A549 (cell line): ENCODE results near the gene RPTOR. TPM values are rescaled to one million over a fixed set of nuclear protein-coding genes. Genes with fewer than 3 reads are reported as not detected.

ENCODE experiments used
- ATAC-seq, 2 experiments: fragments of 200-7000 bp in 1 of 2; fragments of >200 bp in 1 of 2; cut with Nextera tagmentation in 1 of 2; cut with Tn5 transposase in 1 of 2; 3 replicates each; pipeline versions ENCODE4 v1.8.0 to v1.9.1; 2018 to 2020; ENCODE audit warnings: mild to moderate bottlenecking in 1 of 2, moderate library complexity in 1 of 2
- CTCF ChIA-PET: fragments of 300-600 bp; sonication (Branson Sonifier 250); formaldehyde crosslinking; extraction: SDS; loops from one replicate; lab custom pipeline; 2021; ENCODE audit warnings: antibody characterized with exemption, inconsistent platforms; lab: Yijun Ruan, JAX
- POLR2A ChIA-PET: fragments of 350-600 bp; formaldehyde crosslinking; extraction: SDS; loops from one replicate; lab custom pipeline; 2021; ENCODE audit warnings: antibody characterized with exemption, inconsistent platforms; lab: Yijun Ruan, JAX
- DNase-seq, 2 experiments: peaks; one replicate each; pipeline versions ENCODE4 v3.0.0 to v3.0.0-alpha.2; 2011 to 2016; ENCODE audit warnings: low read depth in 1 of 2, low spot score in 1 of 2
- FAIRE-seq: peaks from 2 replicates; lab custom pipeline; 2011; peaks lifted over from hg19 to GRCh38; lab: Jason Lieb, UNC
- H3K27ac ChIP-seq, 2 experiments: fragments of >200 bp; sonication (Bioruptor Twin); formaldehyde crosslinking; 3 replicates each; pipeline ENCODE4 v1.5.1; 2016 to 2017
- H3K4me1 ChIP-seq: fragments of >200 bp; sonication (Bioruptor Twin); formaldehyde crosslinking; 3 replicates; pipeline ENCODE4 v1.6.1; 2016
- H3K4me2 ChIP-seq: fragments of >200 bp; sonication (Bioruptor Twin); formaldehyde crosslinking; 3 replicates; pipeline ENCODE4 v1.6.1; 2016
- H3K4me3 ChIP-seq: fragments of >200 bp; sonication (Bioruptor Twin); formaldehyde crosslinking; 3 replicates; pipeline ENCODE4 v1.5.1; 2016
- H3K9me3 ChIP-seq: fragments of >200 bp; sonication (Bioruptor Twin); formaldehyde crosslinking; 3 replicates; pipeline ENCODE4 v1.6.1; 2016
- CBX8 ChIP-seq: fragments of 200-600 bp; sonication (generic); IDR thresholded peaks from 2 replicates; pipeline ENCODE4 v1.6.1; 2016
- CEBPB ChIP-seq, 2 experiments: fragments of >200 bp in 1 of 2; sonication (Bioruptor Twin) in 1 of 2; formaldehyde crosslinking in 1 of 2; IDR thresholded peaks; 2 replicates each; pipeline ENCODE4 v1.6.1; 2012 to 2016
- CHD2 ChIP-seq: fragments of 150-350 bp; IDR thresholded peaks from 2 replicates; pipeline ENCODE4 v1.6.1; 2014; ENCODE audit warnings: low read length; ENCODE audit not compliant: partially characterized antibody
- EHF ChIP-seq: fragments of 250-450 bp; sonication (Bioruptor Pico); IDR thresholded peaks from 2 replicates; pipeline ENCODE4 v1.5.0; 2020; ENCODE audit warnings: mild to moderate bottlenecking
- EHMT2 ChIP-seq: fragments of 200-600 bp; sonication (generic); IDR thresholded peaks from 2 replicates; pipeline ENCODE4 v1.6.1; 2016; ENCODE audit warnings: antibody characterized with exemption, low read depth, mild to moderate bottlenecking, moderate library complexity
- FOSB ChIP-seq: fragments of 250-450 bp; sonication (Bioruptor Pico); IDR thresholded peaks from 2 replicates; pipeline ENCODE4 v1.5.0; 2020; ENCODE audit warnings: mild to moderate bottlenecking, moderate library complexity
- FOSL2 ChIP-seq, 2 experiments: fragments of 450-650 bp in 1 of 2; fragments of >200 bp in 1 of 2; sonication (Bioruptor Twin) in 1 of 2; formaldehyde crosslinking; IDR thresholded peaks; 2 replicates each; pipeline versions ENCODE4 v1.5.0 to v1.6.1; 2016 to 2020; ENCODE audit warnings: mild to moderate bottlenecking in 1 of 2, moderate library complexity in 1 of 2
- FOXS1 ChIP-seq: fragments of 250-450 bp; sonication (Bioruptor Pico); IDR thresholded peaks from 2 replicates; pipeline ENCODE4 v1.5.0; 2020; ENCODE audit warnings: mild to moderate bottlenecking, moderate library complexity
- HEYL ChIP-seq: fragments of 250-450 bp; sonication (Bioruptor Pico); IDR thresholded peaks from 2 replicates; pipeline ENCODE4 v1.8.0; 2021; ENCODE audit warnings: mild to moderate bottlenecking, moderate library complexity
- HMGXB4 ChIP-seq: fragments of 250-450 bp; sonication (Bioruptor Pico); IDR thresholded peaks from 2 replicates; pipeline ENCODE4 v1.5.0; 2021; ENCODE audit warnings: mild to moderate bottlenecking, moderate library complexity, borderline replicate concordance
- HOXB13 ChIP-seq: fragments of 250-450 bp; sonication (Bioruptor Pico); IDR thresholded peaks from 2 replicates; pipeline ENCODE4 v1.5.0; 2020; ENCODE audit warnings: low read depth, mild to moderate bottlenecking, moderate library complexity
- MAZ ChIP-seq: fragments of 150-350 bp; IDR thresholded peaks from 2 replicates; pipeline ENCODE4 v1.6.1; 2014; ENCODE audit warnings: antibody characterized with exemption, low read depth, low read length, borderline replicate concordance
- POLR2A ChIP-seq: IDR thresholded peaks from 2 replicates; pipeline ENCODE4 v1.6.1; 2012; ENCODE audit warnings: mild to moderate bottlenecking, low read length
- RARB ChIP-seq: fragments of 250-450 bp; sonication (Bioruptor Pico); IDR thresholded peaks from 2 replicates; pipeline ENCODE4 v1.8.0; 2021; ENCODE audit warnings: mild to moderate bottlenecking, moderate library complexity
- SMC3 ChIP-seq: fragments of >200 bp; sonication (Bioruptor Twin); formaldehyde crosslinking; IDR thresholded peaks from 3 replicates; pipeline ENCODE4 v1.6.1; 2018; ENCODE audit warnings: inconsistent platforms
- ZFP36 ChIP-seq: fragments of 450-650 bp; IDR thresholded peaks from 2 replicates; pipeline ENCODE4 v1.6.1; 2014; ENCODE audit warnings: borderline replicate concordance; ENCODE audit not compliant: partially characterized antibody
- ZSCAN20 ChIP-seq: fragments of 250-450 bp; sonication (Bioruptor Pico); IDR thresholded peaks from 2 replicates; pipeline ENCODE4 v1.8.0; 2022; ENCODE audit warnings: mild to moderate bottlenecking, moderate library complexity
- WGBS: methylation state at CpG from one replicate; pipeline ENCODE4 v1.1.6; 2017; ENCODE audit errors: missing lambda C conversion rate; 5-methylcytosine and 5-hydroxymethylcytosine counted together
- polyA plus RNA-seq, 4 experiments: library from polyadenylated mRNA; depleted of rRNA in 3 of 4; stranded (reverse); fragments of >200 nt; fragmentation: RNase III in 1 of 4; extraction: RNeasy Plus Mini Kit Qiagen cat#74134 plus additional on column Dnase treatment in 1 of 4; gene quantifications; 2 replicates in 3 of 4; 3 replicates in 1 of 4; pipeline ENCODE4 v1.2.3, GENCODE V29; 2011 to 2017
- TF ChIP-seq, protein P1 (sequence below): fragments of 450-650 bp; IDR thresholded peaks from 2 replicates; pipeline ENCODE4 v1.6.1; 2014; ENCODE audit warnings: antibody characterized with exemption
- TF ChIP-seq, protein P2 (sequence below): fragments of 200-600 bp; sonication (generic); IDR thresholded peaks from 2 replicates; pipeline ENCODE4 v1.6.1; 2016; ENCODE audit warnings: antibody characterized with exemption, mild to moderate bottlenecking, moderate library complexity

RPTOR gene
- polyA plus RNA-seq, 2 of the 4 experiments (the other 2 are of a cell fraction): 10.8 to 27.1 TPM

GRCh38 chr17:80924111-80924806, 379.6 kb downstream of the RPTOR start:
- no peak for FAIRE-seq
- Histone ChIP-seq H3K4me1 (no peaks in the 10 kb centered on the region), H3K4me2 (no peak overlapping the region), H3K9me3 (no peaks in the 10 kb centered on the region), H3K27ac (no peak overlapping the region), H3K4me3 (no peak overlapping the region)
- 92% methylated on average over 23 of the region's 23 CpGs for WGBS
- TF ChIP-seq FOSB: no peak
- TF ChIP-seq, protein P1, sequence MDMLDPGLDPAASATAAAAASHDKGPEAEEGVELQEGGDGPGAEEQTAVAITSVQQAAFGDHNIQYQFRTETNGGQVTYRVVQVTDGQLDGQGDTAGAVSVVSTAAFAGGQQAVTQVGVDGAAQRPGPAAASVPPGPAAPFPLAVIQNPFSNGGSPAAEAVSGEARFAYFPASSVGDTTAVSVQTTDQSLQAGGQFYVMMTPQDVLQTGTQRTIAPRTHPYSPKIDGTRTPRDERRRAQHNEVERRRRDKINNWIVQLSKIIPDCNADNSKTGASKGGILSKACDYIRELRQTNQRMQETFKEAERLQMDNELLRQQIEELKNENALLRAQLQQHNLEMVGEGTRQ: no peak
- no peak for TF ChIP-seq POLR2A
- no peak for TF ChIP-seq MAZ
- TF ChIP-seq CHD2: no peak
- TF ChIP-seq HEYL: no peak
- ChIA-PET POLR2A (no interaction called here), CTCF (interaction anchor here (0.6 to 2.3 kb wide), 3 partner anchors 9 to 569 kb away, joined by 3 to 9 read pairs (median 5); no protein-coding TSS in a partner anchor)
- no peak for ATAC-seq
- no peak for DNase-seq

- H3K4me3 ChIP-seq: no peak overlapping the region
- no peak overlapping the region for H3K4me2 ChIP-seq
- 92% methylated on average over 38 of the region's 38 CpGs for WGBS
- no peaks in the 10 kb centered on the region for H3K9me3 ChIP-seq
- no peak for TF ChIP-seq HOXB13
- TF ChIP-seq ZSCAN20 (CRISPR knock-in tag): no peak
- no peak for TF ChIP-seq CEBPB (IDR thresholded peaks at IDR 0.05)
- no peak for TF ChIP-seq CBX8
- TF ChIP-seq HMGXB4: no peak
- TF ChIP-seq EHF (CRISPR knock-in tag): no peak
- no peak for TF ChIP-seq EHMT2
- TF ChIP-seq RARB (CRISPR knock-in tag): no peak
- TF ChIP-seq, protein P2, sequence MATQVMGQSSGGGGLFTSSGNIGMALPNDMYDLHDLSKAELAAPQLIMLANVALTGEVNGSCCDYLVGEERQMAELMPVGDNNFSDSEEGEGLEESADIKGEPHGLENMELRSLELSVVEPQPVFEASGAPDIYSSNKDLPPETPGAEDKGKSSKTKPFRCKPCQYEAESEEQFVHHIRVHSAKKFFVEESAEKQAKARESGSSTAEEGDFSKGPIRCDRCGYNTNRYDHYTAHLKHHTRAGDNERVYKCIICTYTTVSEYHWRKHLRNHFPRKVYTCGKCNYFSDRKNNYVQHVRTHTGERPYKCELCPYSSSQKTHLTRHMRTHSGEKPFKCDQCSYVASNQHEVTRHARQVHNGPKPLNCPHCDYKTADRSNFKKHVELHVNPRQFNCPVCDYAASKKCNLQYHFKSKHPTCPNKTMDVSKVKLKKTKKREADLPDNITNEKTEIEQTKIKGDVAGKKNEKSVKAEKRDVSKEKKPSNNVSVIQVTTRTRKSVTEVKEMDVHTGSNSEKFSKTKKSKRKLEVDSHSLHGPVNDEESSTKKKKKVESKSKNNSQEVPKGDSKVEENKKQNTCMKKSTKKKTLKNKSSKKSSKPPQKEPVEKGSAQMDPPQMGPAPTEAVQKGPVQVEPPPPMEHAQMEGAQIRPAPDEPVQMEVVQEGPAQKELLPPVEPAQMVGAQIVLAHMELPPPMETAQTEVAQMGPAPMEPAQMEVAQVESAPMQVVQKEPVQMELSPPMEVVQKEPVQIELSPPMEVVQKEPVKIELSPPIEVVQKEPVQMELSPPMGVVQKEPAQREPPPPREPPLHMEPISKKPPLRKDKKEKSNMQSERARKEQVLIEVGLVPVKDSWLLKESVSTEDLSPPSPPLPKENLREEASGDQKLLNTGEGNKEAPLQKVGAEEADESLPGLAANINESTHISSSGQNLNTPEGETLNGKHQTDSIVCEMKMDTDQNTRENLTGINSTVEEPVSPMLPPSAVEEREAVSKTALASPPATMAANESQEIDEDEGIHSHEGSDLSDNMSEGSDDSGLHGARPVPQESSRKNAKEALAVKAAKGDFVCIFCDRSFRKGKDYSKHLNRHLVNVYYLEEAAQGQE: no peak
- TF ChIP-seq FOSL2 (IDR thresholded peaks at IDR 0.05): no peak
- TF ChIP-seq FOSL2 (CRISPR knock-in tag; IDR thresholded peaks at IDR 0.05): no peak
- TF ChIP-seq SMC3: no peak
- TF ChIP-seq ZFP36: no peak
- no peak for TF ChIP-seq CHD2
- TF ChIP-seq FOXS1: no peak
- no peak overlapping the region for H3K27ac ChIP-seq
- ChIA-PET POLR2A (no interaction called here), CTCF (interaction anchor here (0.6 to 1.1 kb wide), 4 partner anchors 8 to 570 kb away, joined by 3 to 5 read pairs (median 3); no protein-coding TSS in a partner anchor)
- H3K4me1 ChIP-seq: no peaks in the 10 kb centered on the region
- no peak for DNase-seq
- no peak for FAIRE-seq
- ATAC-seq: no peak
These were observed 380.4 kb downstream of the RPTOR start for GRCh38 chr17:80924807-80925610.
